Dermis microvascular lymphatic vessel endothelial cell (primary cell): ENCODE measurements around the gene MBD4. TPM values are rescaled to one million over a fixed set of nuclear protein-coding genes. Genes with fewer than 3 reads are reported as not detected.

Experiments
- DNase-seq, 2 donors: peaks; one replicate each; pipeline versions ENCODE4 v3.0.0 to v3.0.0-alpha.2; 2010; ENCODE audit warnings: low read depth in 2 of 2
- total RNA-seq: library from RNA; depleted of rRNA; stranded (reverse); fragments of >200 nt; gene quantifications from 2 replicates; pipeline ENCODE4 v1.2.1, GENCODE V29; 2014

MBD4 gene
- total RNA-seq, 1 donor from 2014 or later = 17.3 TPM

DNA sequence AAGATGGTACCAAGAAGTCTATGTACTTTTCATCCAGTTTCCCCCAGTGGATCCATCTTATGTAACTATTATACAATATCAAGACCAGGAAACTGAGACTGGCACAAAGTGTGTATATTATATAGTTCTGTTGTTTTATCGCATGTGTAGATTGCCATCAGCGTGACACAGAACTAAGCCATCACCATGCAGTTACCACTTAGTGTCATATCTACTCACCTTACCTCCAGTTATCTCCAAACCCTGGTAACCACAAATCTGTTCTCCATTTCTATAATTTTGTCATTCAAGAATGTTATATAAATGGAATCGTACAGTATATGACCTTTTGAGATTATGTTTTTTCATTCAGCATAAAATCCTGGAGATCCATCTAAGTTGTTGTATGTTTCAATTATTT lies 23.3 kb upstream of the MBD4 start:
- no peak for DNase-seq

DNA sequence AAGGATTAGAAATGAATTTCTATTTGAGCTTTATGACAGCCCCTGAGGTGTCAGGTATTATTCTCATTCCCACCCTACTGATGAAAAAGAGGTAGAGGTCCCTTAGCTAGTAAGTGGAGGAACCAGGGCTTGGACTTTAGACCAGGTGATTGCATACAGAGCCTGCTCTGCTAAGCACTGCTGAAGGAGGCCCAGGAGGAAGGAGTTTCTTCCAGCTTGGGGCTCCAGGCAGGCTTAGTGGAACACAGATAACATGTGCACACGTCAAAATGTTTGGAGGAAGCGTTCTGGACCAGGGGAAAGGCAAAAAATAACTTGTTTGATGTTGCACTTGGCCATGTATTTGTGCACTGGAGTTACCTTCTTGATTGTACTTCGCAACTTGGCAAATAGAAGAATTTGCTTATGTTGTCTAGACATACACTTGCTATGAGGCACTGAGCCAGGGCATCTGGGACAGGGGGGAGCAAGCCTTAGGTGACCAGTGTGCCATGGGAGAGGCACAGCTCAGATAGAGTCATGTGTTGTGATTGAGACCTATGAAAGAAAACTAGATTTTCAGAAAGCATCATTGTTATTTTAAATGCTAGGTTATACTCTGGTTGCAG lies 22.7 kb upstream of the MBD4 start:
- no peak for DNase-seq

DNA sequence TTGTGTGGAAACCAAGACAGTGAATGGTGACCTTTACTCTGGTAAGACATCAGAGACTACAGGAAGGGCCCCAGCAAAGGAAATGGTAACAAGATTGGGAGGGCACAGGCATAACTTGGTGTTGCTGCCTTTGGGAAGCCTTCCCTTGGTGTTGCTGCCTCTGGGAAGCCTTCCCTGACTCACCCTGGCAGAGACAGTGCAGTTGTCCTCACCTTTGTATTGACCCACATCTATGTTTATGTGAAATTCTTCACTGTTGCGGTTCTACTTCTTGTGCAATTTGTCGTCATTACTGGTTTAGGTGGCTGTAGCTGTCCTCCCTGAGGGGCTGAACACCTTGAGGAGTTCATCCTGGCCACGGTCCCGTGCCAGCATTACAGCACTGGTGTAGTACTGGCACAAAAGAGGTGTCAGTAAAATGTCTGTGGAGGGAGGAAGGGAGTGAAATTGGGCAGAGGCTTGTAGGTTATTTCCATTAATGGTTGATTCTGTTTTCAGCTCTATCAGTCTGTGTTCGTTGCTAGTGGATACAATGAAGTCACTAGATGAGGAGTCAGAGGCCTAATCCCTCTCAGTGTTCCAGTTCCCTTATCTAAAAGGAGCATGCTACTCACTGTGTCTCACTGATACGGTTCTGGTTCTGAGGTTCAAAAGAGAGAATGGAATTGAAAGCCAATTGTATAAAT lies 21.9 kb upstream of the MBD4 start:
- DNase-seq = no peak

DNA sequence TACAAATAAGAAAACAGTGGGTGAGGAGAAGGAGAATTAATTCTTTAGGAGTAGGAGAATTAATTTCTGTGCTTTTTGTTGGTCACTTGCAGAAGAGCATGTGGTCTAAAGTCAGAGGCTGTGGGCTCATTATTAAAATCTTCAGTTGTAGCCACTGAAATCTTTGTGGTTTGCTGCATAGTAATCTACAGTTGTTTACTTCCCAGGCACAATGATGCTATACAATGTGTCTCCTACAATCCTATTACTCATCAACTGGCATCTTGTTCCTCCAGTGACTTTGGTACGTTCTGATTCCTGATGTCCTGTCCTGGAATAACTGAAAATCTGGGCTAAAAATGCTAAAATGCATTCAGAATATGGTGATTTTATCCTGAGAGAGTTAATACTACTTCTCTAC lies 21.3 kb upstream of the MBD4 start:
- no peak for DNase-seq

DNA sequence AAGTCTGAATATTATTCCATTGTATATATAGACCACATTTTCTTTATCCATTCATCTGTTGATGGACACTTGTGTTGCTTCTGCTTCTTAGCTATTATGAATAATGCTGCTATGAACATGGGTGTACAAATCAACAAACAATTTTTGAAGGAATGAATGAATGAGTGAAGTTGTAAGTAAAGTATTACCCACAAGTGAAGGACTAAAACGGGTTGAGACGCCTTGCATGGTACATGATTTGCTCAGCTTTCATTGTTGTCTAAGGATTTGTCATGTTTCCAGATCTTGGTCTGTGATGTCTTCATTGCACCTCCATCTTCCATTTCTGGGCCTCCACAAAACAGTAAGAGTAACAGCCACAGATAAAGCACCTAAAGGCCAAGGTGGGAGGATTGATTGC lies 20.8 kb upstream of the MBD4 start:
- no peak for DNase-seq

DNA sequence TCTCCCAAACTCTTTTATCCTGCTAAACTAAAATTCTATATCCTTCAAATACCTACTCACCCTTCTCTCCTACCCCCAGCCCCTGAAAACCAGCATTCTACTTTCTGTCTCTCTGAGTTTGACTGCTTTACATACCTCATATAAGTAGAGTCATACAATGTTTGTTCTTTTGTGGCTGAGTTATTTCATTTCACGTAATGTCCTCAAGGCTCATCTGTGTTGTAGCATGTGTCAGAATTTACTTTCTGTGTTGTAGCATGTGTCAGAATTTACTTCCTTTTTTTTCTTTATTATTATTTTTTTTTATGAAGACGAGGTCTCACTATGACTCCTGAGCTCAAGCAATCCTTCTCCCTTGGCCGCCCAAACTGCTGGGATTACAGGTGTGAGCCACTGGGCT lies 20.4 kb upstream of the MBD4 start:
- no peak for DNase-seq

DNA sequence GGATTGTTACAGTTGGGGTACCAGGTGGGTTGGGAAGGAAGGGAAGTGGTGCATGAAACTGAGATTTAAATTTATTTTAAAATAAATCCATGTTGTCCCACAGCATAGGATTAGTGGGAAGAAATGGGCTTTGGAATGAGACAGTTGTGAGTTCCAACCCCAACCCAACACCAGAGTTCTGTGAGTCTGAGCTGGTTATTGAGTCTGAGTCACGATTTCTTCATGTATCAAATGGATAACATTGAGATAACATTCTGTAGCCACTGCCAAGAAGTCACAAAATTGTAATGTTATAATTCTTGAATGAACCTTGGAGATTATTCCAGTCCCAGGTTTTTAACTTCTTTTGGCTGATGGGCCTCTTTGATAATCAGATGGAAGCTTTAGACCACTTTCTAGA lies 14.0 kb upstream of the MBD4 start:
- DNase-seq = no peak

DNA sequence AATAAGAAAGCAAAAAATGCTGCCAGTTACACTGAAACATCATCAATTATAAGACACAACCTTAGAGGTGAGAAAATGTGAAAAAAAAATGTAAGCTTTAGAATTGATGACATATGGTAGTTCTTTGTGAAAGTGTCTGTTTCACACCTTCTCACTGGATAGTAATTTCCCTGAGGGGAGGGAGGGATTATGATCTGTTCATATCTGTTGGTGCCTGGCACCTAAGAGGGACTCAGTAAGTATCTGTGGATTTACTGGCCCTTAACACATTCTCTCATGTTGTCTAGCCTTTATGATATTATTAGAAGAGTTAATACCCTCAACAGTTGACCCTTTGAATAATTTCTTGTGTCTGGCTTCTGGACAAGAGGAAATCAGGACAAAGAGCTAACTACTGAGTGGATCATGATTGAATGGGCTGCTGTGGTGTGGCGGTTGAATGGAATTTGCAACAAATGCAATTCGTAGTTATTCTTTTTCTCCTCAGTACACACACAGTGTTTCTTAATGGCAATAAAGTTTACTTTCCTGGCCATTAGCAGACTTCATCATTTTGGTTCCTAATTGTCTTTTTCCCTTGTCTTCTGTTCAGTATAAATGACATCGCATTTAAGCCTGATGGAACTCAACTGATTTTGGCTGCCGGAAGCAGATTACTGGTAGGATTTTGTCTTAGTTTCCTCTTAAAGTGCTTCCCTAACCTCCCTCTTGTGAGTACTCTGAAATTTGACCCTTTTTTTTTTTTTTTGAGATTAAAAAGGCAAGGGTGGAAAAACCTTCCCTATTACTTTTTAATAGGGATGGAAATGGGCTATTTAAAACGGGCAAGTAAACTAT lies 9.7 kb upstream of the MBD4 start:
- DNase-seq = peak in 1 of 2 donors; percentile 50

DNA sequence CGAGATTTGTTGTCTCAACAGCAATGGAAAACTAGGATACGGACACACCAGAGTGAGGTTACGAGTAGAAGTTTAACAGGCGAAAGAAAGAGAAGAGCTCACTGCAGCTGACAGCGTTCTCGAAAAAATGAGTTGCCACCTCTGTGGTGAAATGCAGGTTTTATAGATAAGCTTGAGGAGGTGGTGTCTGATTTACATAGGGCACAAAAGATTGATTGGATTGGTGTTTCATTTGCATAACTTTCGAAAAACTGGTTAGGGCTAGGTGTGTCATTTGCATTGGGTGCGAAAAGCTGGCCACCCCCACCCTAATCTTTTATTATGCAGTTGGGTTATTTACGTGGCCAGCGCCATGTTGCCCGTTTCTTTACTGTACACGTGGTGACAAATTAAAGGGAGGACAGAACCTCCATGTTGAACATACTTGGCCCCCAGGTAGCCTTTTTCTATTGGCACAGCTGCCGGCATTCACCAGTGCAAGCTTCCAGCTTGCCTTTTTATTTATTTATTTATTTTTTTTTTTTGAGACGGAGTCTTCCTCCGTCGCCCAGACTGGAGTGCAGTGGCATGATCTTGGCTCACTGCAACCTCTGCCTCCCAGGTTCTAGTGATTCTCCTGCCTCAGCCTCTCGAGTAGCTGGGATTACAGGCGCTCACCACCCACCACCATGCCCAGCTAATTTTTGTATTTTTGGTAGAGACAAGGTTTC lies 8.6 kb upstream of the MBD4 start:
- no peak for DNase-seq

DNA sequence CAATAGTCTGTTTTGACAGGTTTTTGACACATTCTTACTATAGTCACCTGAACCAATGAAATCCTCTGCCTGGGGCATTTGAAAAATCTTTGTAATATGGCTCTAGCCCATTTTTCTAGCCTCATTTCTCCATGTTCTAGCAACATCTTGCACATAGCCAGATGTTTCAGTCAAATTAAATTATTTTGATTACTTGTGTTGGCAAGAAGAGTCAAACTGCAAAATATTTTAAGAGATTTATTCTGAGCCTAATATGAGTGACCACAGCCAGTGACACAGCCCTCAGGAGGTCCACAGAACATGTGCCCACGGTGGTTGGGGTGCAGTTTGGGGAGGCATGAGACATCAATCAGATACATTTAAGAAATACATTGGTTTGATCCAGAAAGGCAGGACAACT lies 7.2 kb upstream of the MBD4 start:
- DNase-seq = no peak

DNA sequence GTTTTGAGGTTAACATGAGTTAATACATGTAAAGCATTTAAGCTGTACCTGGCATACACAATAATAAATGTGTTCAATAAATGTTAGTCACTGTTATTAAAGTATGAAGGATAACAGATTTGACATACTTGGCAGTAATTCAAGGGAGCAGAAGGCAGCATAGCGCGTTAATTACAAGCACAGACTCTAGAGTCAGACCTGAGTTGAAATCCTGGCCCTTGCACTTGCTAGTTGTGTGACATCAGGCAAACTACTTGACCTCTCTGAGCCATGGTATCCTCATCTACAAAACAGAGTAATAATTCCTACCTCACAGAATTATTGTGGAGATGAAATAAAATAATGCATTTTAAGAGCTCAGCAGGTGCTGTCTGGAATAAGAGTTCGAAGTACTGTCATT lies 5.7 kb upstream of the MBD4 start:
- DNase-seq = no peak

DNA sequence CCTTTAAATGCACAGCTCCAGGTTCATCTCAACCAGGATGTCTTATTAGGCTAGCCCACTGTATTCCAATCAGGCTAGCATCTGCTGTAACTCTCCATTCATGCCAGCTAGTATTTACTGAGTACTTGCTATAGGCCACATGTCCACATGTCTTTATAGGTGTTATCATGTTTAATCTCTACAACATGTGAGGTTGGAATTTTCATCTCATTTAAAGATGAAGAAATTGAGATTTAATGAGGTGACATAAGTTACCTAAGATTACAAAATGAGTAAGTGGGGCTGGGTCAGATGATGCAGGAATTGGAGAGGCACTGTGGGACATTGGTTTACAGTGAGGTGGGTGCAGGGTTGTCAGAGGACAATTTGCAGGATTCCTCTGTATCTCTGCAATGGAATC lies 3.2 kb upstream of the MBD4 start:
- no peak for DNase-seq

DNA sequence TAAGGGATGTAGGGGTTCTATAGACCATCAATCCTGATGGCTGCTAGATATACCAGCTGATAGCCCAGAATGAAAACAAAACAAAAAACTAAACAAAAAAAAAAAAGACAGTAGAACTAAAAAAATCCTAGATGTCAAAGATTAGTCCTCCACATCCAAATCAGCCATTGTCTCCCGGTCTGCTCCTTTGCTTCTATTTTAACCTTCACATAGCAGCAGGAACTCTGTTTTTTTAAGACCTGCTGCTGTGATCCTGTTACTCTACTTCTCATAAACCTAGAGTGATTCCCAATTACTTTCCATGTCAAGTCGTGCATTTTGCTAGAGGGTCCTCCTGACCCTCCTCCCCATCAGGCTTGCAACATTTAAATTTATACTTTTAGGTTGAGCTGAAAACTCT lies 2.7 kb upstream of the MBD4 start:
- DNase-seq = no peak

DNA sequence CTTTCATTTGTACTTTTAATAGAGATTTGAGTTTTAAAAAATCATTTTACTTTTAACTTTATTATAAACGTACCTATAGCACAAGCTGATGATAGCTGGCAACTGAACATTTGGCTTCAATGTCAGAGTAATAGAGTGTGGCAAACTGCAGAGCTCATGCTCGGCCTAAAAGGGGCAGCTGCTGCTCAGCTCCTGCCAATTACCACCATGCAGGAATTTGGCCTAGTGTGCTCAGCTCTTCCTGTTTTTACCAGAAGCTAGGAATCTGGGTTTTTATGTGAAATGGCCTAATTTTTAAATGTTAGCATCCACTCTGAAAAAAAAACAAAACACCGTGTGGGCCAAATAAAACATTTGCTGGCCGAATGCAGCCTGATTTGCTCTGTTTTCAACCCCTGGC lies 2.0 kb upstream of the MBD4 start:
- peak; percentile 88 to 92 for DNase-seq

DNA sequence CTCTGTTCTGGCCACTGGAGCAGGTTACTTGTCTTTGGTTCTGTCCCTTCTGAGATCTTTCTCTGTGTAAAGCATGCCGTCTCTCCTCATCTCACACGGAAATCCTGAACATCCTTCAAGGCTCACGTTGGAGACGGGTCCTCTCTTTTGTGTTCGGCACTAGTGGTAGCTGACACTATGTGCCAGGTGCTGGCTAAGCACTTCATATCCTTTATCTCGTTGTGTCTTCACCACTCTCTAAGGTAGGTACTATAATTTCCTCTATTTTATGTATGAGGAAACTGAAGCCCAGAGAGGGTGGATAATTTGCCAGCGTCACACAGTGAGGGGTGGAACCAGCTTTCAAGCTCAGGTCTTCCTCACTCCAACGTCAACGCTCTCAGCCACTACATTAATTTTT lies 1.5 kb upstream of the MBD4 start:
- no peak for DNase-seq

DNA sequence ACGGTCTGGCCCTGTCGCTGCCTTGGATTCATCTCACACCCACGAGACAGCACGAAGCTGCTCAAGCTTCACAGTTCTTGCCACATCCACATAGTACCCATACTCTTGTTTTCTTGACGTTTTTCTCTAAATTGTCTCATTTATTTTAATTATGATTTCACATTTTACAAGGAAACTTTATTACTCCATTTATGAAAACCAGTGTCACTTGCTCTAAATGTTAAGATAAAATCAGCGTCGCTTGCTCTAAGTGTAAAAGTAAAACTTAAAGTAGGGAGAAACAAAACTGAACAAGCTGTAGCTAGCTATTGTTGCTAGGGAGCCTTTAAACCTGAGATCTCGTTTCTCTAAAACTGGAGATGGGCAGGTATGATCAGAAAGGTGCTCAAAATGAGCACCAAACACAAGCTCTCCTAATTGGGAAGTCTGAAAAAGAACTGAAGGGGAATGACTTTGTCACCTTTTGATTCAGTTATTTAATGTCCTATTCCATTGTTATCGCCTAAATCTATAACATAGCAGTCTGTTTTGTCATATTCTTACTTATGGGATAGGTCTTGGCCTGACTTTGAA lies 956 bp upstream of the MBD4 start:
- no peak for DNase-seq

DNA sequence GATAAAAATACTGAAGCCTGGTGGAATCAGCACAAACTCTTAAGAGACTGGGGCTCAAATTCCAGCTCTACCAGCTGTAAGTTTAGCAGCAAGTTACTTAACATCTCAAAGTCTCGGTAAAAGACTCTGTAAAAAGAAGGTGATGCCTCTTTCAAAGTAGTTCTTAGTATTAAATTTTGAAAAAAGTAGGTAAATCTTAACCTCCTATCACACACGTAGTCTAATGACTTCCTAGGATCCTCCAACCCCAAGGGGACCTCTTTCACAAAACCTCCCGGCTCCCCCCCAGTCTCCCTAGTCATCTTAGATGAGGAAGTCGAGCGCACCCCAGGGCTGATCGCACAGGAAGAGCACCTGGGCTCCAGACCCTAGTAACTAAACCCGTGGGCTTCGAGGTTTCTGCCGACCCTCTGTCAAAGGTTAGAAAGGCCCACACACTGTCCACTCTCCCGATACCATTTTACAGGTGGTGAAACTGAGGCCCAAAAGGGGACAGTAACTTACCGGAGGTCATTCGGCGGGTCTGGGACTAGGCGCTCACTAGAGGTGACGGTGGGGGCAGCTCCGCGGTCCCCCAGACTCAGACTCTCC lies 427 bp downstream of the MBD4 start:
- peak in 1 of 2 donors; percentile 29 for DNase-seq

DNA sequence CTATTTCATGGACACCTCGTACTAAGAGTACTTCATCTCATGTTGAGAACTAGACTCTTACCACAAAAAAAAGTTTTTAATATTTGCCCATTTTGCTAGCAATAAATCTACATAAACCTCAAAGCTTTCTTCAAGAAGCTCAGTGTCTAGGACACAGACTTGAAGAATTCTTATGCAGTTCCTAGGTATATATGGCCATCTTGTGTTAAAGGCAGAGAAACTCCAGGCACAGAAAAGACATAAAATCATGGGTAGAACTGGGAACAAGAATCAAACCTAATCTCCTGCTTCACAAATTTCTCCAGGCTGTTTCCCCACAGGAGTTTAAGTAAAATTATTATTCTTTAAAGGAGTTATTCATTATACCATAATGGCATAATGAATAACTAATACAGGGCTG lies 4.4 kb downstream of the MBD4 start:
- DNase-seq = no peak

DNA sequence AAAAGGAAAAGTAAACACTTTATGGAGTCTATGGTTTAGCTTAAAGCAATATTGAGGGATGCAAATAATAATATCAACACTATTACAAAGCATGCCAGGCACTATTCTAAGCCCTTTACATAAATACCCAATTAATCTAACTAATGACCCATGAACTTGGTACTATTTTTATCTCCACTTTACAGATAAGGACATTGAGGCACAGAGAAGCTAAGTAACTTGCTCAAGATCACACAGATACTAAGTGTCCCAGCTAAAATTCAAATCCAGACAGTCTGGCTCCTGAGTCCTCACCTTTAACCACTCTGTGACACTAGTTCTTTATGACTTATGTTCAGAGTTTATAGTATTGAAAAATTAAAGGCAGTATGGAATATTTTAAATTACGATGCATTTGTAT lies 5.6 kb downstream of the MBD4 start:
- DNase-seq = no peak

DNA sequence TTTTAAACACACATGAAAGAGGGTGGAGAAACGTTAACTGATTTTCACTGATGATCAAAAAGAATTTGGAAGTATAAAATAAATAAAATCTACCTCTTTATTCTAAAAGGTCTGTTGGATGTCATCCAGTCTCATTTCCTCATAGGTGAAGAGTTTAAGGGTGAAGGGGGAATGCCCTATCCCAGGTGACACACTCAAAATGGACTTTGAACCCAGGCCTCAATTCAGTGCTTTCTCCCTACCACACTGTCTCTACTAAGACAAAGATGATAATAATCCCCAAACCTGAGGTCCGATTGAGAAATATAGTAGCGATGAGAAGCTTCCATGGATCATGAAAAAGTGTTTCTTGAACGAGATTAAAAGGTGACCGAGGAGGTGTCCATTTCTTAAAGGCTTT lies 6.2 kb downstream of the MBD4 start:
- DNase-seq = no peak

DNA sequence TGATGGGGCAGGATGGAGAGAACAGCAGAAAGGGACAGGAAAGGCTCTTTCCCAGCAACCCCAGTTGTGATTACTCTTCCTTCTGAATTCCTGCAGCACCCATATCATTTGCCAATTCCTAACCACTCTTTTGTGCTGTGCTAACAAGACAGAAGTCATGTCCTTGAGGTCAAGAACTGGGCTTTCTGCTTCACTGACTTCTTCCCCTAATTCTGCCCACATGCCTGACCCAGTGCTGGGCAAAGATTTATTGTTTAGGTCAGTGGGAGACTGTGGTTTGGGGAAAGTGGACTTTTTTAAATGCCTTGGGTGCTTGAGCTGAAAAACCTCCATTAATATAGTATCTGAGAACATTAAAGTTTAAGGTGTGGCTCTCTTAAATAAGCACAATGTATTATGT lies 7.1 kb downstream of the MBD4 start:
- DNase-seq = no peak

DNA sequence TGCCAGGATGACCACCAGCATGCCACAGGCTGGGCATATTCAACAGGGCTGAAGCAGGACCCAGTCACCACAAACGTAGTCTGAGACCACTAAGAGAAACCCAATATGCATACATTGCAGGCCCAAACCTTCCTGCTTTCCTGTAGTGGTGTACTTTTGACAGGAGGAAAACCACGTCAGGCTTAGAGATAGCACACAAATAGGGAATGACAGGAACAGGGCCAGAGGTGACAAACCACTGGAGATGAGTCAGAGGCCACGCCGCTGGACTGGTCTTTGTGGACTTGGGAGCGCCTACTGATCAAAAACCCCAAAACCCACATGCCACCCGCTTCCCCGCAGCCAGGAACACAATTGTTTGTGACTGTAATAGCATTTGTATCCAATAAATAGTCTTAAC lies 7.7 kb downstream of the MBD4 start:
- DNase-seq = no peak
